CD4-positive, alpha-beta T cell (primary cell): ENCODE data around the gene MBD5. TPM values are rescaled to one million over a fixed set of nuclear protein-coding genes. Genes with fewer than 3 reads are reported as not detected.

Experiments used
- ATAC-seq: fragments of 200-7000 bp; cut with Tn5 transposase; one replicate; pipeline ENCODE4 v1.10.0; 2022; ENCODE audit warnings: mild to moderate bottlenecking; ENCODE audit not compliant: poor library complexity
- CTCF ChIA-PET: fragments of 350-600 bp; sonication (Branson Sonifier 250); formaldehyde crosslinking; loops from one replicate; lab custom pipeline; 2021; ENCODE audit warnings: antibody characterized with exemption, inconsistent platforms; lab: Charles Lee
- POLR2A ChIA-PET: fragments of 350-600 bp; sonication (Branson Sonifier 250); formaldehyde crosslinking; loops from one replicate; lab custom pipeline; 2021; ENCODE audit warnings: antibody characterized with exemption, inconsistent platforms; lab: Charles Lee
- DNase-seq, 14 experiments: peaks; one replicate each; pipeline ENCODE4 v3.0.0-alpha.2; 2013 to 2020; ENCODE audit warnings: mixed read lengths in 2 of 14
- H3K27ac ChIP-seq, 2 donors: one replicate each; pipeline versions ENCODE4 v1.5.1 to v1.7.0; 2013; ENCODE audit warnings: low read length in 2 of 2, low read depth in 1 of 2, mild to moderate bottlenecking in 1 of 2
- H3K27me3 ChIP-seq, 2 experiments: 1 replicate in 1 of 2; 2 replicates in 1 of 2; pipeline versions ENCODE4 v1.6.1 to v1.7.0; 2013; ENCODE audit warnings: low read length in 2 of 2, control low read depth in 1 of 2, mild to moderate bottlenecking in 1 of 2, moderate library complexity in 1 of 2; ENCODE audit not compliant: insufficient read depth in 2 of 2, control insufficient read depth in 1 of 2
- H3K36me3 ChIP-seq: one replicate; pipeline ENCODE4 v1.6.1; 2013; ENCODE audit warnings: low read length, control low read depth; ENCODE audit not compliant: insufficient read depth
- H3K4me1 ChIP-seq: one replicate; pipeline ENCODE4 v1.6.1; 2013; ENCODE audit warnings: low read length, control low read depth; ENCODE audit not compliant: insufficient read depth
- H3K4me3 ChIP-seq: one replicate; pipeline ENCODE4 v1.5.1; 2013; ENCODE audit warnings: mild to moderate bottlenecking, low read length, moderate library complexity
- H3K9me3 ChIP-seq, 2 experiments: 1 replicate in 1 of 2; 2 replicates in 1 of 2; pipeline versions ENCODE4 v1.6.1 to v1.7.0; 2013; ENCODE audit warnings: low read length in 2 of 2, mild to moderate bottlenecking in 2 of 2, control low read depth in 1 of 2, moderate library complexity in 1 of 2; ENCODE audit not compliant: control insufficient read depth in 1 of 2, insufficient read depth in 1 of 2
- H3K27ac Mint-ChIP-seq: one replicate; pipeline ENCODE4 v1.8.0; 2020; ENCODE audit warnings: mixed read lengths
- H3K27me3 Mint-ChIP-seq: one replicate; pipeline ENCODE4 v1.8.0; 2021; ENCODE audit warnings: mixed read lengths
- H3K36me3 Mint-ChIP-seq: one replicate; pipeline ENCODE4 v1.8.0; 2021; ENCODE audit warnings: low read depth, mixed read lengths
- H3K4me1 Mint-ChIP-seq: one replicate; pipeline ENCODE4 v1.8.0; 2021; ENCODE audit warnings: low read depth, mixed read lengths
- H3K4me3 Mint-ChIP-seq: one replicate; pipeline ENCODE4 v1.8.0; 2020; ENCODE audit warnings: mild to moderate bottlenecking, mixed read lengths
- H3K9me3 Mint-ChIP-seq: one replicate; pipeline ENCODE4 v1.8.0; 2020; ENCODE audit warnings: mixed read lengths
- CTCF ChIP-seq: fragments of 200-600 bp; IDR thresholded peaks from one replicate; pipeline ENCODE4 v1.8.0; 2022; ENCODE audit warnings: antibody characterized with exemption, mild to moderate bottlenecking
- intact Hi-C, 2 experiments: fragments of 100-400 bp; cut with DNase I in 1 of 2; cut with micrococcal nuclease in 1 of 2; formaldehyde crosslinking; loops; one replicate each; pipeline versions ENCODE4 v1.15.1 to v1.9.0; 2023 to 2025; cut with DNase I, micrococcal nuclease
- total RNA-seq, 174 experiments: library from RNA in 2 of 174; stranded (reverse) in 2 of 174; gene quantifications; one replicate each; pipeline ENCODE4 v1.2.3 and lab custom pipeline; 2021 to 2026

The MBD5 gene
- total RNA-seq, 2 experiments from 2014 or later = 49.8 to 52.9 TPM

- Mint-ChIP-seq H3K9me3 (no peaks in the 10 kb centered on the region), H3K27ac (no peak overlapping the region), H3K27me3 (no peaks in the 10 kb centered on the region), H3K4me3 (no peak overlapping the region), H3K4me1 (peaks cover 18% of the 10 kb centered on the region), H3K36me3 (no peaks in the 10 kb centered on the region)
- CTCF ChIA-PET = no interaction called here
- Histone ChIP-seq H3K4me1 (peaks cover 19% of the 10 kb centered on the region), H3K27me3 (no peaks in the 10 kb centered on the region), H3K4me3 (no peak overlapping the region), H3K36me3 (no peaks in the 10 kb centered on the region), H3K27ac (no peak overlapping the region), H3K9me3 (peaks cover 0 to 2% of the 10 kb centered on the region in 2 experiments)
- intact Hi-C loops = loop anchor here in 1 of 2 experiments (10.0 kb wide), 1 partner anchor 419 kb away; no protein-coding TSS in a partner anchor
- no peak for DNase-seq
- TF ChIP-seq CTCF = no peak
- ATAC-seq = no peak
- POLR2A ChIA-PET = no interaction called here
These were observed 544.5 kb downstream of the MBD5 start for GRCh38 chr2:148565272-148565894.

Other genes with a start within 250 kb of the MBD5 start
- 10 to 100 TPM; 13.3 to 14.6 TPM for gene ACVR2A, start 176.1 kb upstream of the MBD5 start, total RNA-seq
- gene ORC4, start 354 bp upstream of the MBD5 start, total RNA-seq = 10 to 100 TPM; 29.4 to 33.9 TPM